NCI-H1436 (cell line): ENCODE measurements around the gene ADGB.

ENCODE experiments used
- DNase-seq: peaks from one replicate; lab custom pipeline; 2025; lab: John Stamatoyannopoulos, UW

Gene ADGB

GRCh38 chr6:146634022-146634421 is 35.2 kb downstream of the ADGB start:
- DNase-seq = no peak

- no peak for DNase-seq
Observed at GRCh38 chr6:146635165-146635564, 36.4 kb downstream of the ADGB start.

GRCh38 chr6:146636481-146636880 is 37.7 kb downstream of the ADGB start:
- no peak for DNase-seq

GRCh38 chr6:146642921-146643320 is 44.1 kb downstream of the ADGB start:
- DNase-seq = no peak

GRCh38 chr6:146650799-146651481 is 52.2 kb downstream of the ADGB start:
- DNase-seq = no peak

GRCh38 chr6:146651482-146651863 is 52.7 kb downstream of the ADGB start:
- DNase-seq = no peak

GRCh38 chr6:146657432-146657831 is 58.7 kb downstream of the ADGB start:
- no peak for DNase-seq

GRCh38 chr6:146664871-146665360 is 66.1 kb downstream of the ADGB start:
- no peak for DNase-seq

- no peak for DNase-seq
Observed at GRCh38 chr6:146666909-146667308, 68.1 kb downstream of the ADGB start.

GRCh38 chr6:146670161-146670560 is 71.4 kb downstream of the ADGB start:
- no peak for DNase-seq

GRCh38 chr6:146673069-146673468 is 74.3 kb downstream of the ADGB start:
- DNase-seq = no peak

- DNase-seq = no peak
Observed at GRCh38 chr6:146679386-146679785, 80.6 kb downstream of the ADGB start.

- DNase-seq = no peak
Observed at GRCh38 chr6:146682919-146683318, 84.1 kb downstream of the ADGB start.

GRCh38 chr6:146689806-146690205 is 91.0 kb downstream of the ADGB start:
- DNase-seq = no peak

- no peak for DNase-seq
Observed at GRCh38 chr6:146693342-146693741, 94.6 kb downstream of the ADGB start.

GRCh38 chr6:146697921-146698320 is 99.1 kb downstream of the ADGB start:
- DNase-seq = no peak

- peak; percentile 46 for DNase-seq
Observed at GRCh38 chr6:146700078-146700686, 101.4 kb downstream of the ADGB start.

GRCh38 chr6:146701632-146702031 is 102.9 kb downstream of the ADGB start:
- DNase-seq = no peak

GRCh38 chr6:146709036-146709622 is 110.4 kb downstream of the ADGB start:
- DNase-seq = no peak

- DNase-seq = no peak
Observed at GRCh38 chr6:146719387-146719786, 120.6 kb downstream of the ADGB start.

- no peak for DNase-seq
Observed at GRCh38 chr6:146739696-146740095, 140.9 kb downstream of the ADGB start.

- no peak for DNase-seq
Observed at GRCh38 chr6:146741609-146742008, 142.8 kb downstream of the ADGB start.

GRCh38 chr6:146753306-146753705 is 154.5 kb downstream of the ADGB start:
- DNase-seq = no peak
